ENCODE data around the gene PRKCE.

DNA sequence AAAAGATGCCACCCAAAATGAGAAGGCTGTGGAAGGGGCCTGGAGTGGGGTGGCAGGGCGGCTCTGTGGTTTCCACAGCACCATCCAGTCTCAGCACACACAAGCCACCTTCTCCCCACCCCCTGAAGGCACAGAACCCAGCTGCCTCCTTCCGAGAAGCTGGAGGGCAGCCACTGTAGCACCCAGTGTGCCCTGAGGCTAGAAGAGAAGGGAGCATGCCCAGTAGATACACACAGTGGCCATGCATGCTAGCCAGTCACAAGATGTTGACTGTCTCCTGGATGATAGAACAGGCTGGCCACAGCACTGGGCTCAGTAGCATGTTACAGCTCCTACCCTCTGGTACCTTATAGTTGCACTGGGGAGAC, 496.9 kb downstream of the PRKCE start:
- TF ChIP-seq, protein P1, sequence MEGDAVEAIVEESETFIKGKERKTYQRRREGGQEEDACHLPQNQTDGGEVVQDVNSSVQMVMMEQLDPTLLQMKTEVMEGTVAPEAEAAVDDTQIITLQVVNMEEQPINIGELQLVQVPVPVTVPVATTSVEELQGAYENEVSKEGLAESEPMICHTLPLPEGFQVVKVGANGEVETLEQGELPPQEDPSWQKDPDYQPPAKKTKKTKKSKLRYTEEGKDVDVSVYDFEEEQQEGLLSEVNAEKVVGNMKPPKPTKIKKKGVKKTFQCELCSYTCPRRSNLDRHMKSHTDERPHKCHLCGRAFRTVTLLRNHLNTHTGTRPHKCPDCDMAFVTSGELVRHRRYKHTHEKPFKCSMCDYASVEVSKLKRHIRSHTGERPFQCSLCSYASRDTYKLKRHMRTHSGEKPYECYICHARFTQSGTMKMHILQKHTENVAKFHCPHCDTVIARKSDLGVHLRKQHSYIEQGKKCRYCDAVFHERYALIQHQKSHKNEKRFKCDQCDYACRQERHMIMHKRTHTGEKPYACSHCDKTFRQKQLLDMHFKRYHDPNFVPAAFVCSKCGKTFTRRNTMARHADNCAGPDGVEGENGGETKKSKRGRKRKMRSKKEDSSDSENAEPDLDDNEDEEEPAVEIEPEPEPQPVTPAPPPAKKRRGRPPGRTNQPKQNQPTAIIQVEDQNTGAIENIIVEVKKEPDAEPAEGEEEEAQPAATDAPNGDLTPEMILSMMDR (IDR thresholded peaks at IDR 0.05) = no peak
- TF ChIP-seq POLR2A (IDR thresholded peaks at IDR 0.05) (no peak), POLR2AphosphoS5 (IDR thresholded peaks at IDR 0.05) (no peak)
